Activated CD8-positive, alpha-beta memory T cell treated with anti-CD3 and anti-CD28 coated beads for 48 hours (primary cell): ENCODE measurements around the gene EID3.
"Not testable (repeated sequence)": the region's sequence is repeated elsewhere in the genome, so short reads cannot be mapped to it uniquely, and the experiment has no call there.

ENCODE experiments used
- DNase-seq, 3 experiments: peaks; one replicate each; pipeline ENCODE4 v3.0.0-alpha.2; 2020; ENCODE audit warnings: low read depth in 2 of 3, low spot score in 2 of 3

Gene EID3

DNA sequence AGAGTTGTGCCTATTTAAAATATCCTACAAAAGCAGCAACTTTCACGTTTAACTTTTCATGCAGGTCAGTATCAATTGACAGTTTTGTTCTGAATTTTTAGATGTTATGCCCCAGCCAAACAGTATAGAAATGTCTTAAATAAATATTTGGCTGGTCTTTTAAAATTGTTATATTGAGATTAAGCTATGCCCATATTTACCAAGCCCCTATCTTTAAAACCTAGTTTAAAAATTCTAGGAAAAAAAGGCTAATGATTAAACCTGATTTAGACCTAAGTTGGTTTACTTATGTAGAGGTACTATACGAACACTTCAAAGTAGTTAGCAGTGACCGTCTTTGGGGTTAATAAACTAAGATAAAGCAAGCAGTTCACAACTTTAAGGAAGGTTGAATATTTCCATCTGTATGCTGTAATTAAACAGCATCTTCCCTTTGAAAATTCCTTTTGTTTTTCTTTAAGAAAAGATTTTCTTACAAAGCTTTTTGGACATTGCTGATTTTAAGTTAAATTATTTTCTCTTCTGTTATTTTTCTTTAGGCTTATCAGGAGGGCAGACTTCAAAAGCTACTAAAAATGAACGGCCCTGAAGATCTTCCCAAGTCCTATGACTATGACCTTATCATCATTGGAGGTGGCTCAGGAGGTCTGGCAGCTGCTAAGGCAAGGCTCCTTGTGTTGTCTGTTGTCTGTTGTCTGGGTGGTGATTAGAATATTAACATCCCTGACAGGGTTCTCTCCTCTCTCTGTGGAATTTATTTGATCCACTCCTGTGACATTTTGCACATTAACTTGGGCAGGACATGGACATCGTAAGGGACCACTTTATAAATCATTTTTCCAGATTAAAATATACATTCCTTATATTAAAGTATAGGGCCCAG lies 7.5 kb downstream of the EID3 start:
- DNase-seq, result no peak

DNA sequence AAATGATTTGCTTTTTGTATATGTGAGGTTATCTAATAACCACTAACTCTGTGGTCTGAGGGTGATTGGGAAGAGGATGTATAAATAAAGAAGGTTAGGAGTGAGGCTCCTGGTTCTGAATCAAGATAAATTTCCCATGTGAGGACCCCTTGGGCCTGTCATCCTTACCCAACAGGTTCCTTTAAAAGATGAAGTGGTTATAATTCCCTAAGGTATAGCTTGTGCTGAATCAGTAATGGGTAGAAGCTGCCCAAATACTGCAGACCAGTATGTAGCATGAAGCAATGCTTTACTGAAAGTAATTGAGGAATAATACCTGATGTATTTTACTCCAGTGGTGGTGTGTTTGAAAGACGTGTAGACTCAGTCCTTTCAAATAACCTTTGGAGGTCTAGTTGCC lies 8.7 kb downstream of the EID3 start:
- no peak for DNase-seq

DNA sequence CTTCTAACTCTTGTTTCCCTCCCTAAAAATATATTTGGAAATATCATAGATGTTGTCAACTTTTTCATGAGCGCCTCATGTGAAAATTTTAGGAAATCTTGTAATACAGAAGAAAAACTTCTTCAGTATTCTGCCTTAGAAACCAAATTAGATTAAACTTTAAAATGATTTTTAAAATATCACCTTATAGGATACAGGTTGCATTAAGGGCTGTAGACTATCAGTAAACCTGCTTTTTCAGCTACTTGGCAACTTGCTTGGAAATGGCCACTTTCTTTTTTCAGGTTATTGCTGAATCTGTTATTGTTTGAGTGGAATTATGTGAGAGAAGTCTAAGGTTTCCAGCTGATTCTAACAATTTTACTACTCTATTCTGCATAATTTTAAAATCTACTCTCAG lies 9.1 kb downstream of the EID3 start:
- no peak for DNase-seq

DNA sequence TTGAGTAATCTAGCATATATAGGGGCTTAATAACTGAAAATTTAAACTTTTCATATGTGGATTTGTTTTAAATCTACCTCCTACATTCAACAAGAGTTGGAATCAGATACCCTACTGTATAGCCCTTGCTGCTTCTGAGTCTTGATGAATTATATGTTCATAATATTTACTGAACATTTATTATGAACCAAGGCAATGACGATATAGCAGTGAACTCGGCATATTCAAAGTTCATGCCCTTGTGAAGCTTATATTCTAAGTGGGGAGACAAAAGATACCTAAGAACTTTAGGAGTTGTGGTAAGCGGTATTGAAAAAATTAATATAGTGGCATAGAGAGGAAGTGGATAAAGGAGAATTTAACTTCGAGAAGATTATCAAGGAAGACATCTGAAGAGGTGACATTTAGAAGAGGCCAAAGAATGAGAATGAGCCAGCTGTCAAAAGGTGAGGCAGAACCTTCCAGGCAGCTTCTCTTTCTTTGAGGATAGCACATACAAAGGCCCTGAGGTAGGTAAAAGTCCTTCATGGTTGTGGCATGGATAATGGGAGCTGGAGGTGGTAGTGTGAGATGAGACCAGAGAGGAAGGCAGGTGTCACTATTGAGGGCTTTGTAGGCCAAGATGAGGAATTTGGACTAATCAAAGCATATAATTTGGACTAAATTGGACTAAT lies 10.2 kb downstream of the EID3 start:
- no peak for DNase-seq

DNA sequence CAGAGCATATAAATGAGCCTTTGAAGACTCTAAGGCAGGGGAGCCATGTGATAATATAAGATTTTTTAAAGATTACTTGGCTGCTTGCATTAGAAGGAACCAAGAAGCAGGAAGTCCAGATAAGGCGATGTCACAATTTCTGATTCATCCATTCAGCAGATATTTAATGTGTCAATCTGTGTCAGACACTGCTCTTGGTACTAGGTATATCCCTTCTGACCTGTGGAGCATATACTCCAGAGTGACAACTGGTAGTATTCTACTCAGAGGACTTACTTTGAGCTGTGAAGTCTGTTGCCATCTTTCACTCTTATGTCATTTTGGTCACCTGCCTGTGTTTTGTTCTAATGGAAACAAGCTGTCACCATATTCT lies 10.7 kb downstream of the EID3 start:
- DNase-seq, result no peak

DNA sequence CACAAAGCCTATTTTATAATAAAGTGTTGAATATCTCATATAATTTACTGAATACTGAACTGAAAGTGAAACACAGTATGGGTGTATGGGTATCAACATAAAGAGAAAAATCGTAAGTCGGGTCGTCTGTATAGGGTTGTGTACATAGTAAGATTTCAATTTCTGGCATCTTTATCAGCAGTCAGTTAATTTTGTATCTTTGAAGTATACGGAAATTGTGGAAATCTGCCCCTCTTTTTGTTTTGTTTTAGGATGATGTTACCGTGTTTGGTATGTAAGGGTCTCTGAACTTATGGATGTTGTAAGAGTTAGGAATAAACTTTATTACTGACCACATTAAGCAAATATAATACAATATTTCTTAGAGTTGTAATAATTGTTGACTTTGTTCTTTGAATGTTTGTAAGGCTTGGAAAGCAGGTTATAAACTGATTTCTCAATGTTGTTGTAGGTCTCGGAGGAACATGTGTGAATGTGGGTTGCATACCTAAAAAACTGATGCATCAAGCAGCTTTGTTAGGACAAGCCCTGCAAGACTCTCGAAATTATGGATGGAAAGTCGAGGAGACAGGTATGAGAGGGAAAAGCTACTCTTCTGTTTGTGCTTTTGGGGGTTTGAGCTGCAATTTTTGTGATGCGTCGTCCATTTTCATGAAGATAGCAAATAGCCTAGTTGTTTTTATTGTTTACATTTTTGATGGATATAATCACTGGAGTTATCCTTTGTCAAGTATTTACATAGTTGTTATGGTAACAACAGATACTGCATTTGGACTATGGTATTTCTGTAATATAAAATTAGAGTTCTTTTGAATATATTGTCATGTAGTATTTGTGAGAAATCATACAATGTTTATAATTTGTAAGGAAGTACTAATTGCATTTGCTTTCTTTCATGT lies 12.0 kb downstream of the EID3 start:
- no peak for DNase-seq

DNA sequence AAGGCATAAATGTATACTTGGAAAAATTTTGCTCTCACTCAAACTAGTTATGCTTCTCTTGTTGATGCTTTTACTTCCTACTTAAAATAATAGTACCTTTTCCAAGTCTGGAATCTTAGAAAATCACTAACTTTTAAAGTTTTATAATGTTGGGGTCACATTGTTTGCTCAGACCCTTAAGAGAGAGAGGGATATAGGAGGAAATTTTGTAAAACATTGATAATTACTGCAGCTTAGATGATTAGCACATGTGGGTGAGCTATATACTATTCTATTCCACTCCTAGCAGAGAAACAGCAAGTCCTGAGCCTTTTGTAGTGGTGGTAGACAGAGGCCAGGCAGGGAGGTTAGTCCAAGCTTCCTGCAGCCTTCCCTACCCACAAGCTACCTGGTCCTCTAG lies 13.4 kb downstream of the EID3 start:
- no peak for DNase-seq

DNA sequence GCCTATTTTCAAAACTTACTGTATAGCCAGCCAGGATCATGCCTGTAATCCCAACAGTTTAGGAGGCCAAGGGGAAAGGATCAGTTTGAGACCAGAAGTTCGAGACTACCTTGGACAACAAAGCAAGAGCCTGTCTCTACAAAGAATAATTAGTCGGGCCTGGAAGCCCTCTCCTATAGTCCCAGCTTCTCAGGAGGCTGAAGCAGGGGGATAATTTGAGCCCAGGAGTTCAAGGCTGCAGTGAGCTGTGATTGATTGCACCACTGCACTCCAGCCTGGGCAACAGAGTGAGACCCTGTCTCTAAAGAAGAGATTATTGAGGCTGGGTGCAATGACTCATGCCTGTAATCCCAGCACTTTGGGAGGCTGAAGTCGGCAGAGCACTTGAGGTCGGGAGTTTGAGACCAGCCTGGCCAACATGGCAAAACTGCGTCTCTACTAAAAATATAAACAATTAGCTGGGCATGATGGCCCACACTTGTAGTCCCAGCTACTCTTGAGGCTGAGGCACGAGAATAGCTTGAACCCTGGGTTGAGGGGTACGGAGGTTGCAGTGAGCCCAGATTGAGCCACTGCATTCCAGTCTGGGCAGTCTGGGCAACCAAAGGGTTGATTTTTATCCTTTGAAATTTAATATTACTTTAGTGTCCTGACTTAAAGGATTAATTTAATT lies 14.1 kb downstream of the EID3 start:
- no peak for DNase-seq

DNA sequence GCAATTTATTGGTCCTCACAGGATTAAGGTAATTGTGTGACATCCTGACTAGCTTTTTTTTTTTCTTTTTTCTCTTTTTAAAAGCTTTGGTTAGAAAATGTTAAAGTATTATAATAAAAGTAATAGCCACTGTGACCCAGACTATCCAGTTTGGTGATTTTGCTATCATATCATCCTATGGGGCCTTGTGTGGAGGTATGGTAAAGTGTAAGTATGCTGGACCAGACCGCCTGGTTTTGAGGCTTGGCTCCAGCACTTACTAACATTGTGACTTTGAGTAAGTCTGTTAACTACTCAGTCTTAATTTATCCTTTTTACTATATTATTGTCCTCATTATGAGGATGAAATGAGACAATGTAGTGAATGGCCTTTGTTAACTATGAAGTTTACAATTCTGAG lies 15.5 kb downstream of the EID3 start:
- no peak for DNase-seq

DNA sequence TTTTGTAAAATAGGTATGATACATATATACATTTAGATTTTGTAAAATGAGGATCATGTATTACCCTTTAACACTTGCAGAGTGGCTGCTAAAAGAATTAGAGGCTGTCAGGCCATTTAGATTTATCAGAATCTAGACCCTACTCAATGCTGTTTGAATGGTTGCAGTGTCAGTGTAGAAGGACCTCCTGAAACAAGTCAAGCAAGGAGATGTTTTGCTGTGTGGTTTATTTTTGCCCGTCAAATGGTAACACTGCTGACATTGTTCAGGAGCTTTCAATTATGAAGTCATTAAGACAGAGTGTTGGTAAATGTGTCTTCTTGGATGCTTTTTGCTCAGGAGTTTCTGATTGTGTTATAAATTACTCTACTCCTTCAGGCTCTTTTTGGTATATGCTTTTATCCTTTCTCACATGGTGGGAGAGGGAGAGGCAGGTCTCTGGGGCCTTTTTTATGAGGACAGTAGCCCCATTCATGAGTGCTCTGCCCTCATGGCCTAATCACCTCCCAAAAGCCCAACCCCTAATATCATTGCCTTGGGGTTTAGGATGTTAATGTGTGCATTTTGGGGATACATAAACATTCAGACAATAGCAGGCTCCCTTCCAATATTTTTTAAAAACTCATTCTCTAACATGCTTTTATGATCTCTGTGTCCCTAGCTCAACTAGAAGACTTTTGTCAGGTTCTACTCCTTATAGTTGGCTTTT lies 16.5 kb downstream of the EID3 start:
- DNase-seq, result no peak

DNA sequence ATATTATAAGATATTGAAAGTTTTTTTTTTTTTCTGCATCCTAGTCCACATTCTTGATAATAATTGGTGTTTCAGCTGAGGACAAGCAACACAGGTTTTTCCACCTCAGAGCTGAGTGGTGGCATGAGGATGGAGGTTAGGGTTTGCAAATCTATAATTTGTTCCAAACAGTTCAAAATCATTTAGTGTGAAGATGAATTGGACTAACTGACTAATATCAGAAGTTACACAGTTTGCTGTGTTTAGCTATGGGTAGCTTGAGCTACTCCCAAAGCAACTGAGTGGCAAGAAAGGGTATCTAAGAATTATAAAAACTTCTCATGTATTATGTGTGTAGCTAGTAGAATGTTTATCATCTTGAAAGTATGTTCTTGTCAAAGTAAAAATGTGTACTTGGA lies 17.1 kb downstream of the EID3 start:
- no peak for DNase-seq

DNA sequence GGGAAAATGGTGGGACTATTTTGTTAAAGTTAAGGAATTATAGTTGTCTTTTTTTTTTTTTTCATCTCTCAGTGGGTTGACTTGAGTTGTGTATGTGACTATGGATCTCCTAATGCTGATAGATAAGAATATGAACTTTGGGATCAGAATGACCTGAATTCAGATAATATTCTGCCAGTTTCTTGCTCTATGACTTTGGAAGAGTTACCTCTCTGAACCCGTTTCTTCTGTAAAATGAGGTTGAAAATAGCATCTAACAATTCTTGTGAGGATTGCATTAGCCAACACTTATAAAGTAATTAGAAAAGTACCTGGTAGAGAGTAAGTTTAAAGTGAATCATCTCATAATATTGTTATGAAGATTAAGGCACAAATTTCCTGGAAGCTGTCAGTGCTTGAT lies 18.4 kb downstream of the EID3 start:
- DNase-seq, result no peak

DNA sequence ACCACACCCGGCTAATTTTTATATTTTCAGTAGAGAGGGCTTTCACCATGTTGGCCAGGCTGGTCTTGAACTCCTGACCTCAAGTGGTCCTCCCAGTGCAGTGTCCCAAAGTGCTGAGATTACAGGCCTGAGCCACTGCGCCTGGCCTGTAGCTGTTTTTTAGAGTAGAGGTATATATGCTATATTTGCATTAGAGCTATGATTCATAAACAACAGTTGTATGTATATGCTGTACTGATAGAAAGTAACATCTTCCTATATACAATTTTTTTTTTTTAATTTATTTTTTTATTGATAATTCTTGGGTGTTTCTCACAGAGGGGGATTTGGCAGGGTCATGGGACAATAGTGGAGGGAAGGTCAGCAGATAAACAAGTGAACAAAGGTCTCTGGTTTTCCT lies 19.0 kb downstream of the EID3 start:
- not testable (repeated sequence) for DNase-seq

DNA sequence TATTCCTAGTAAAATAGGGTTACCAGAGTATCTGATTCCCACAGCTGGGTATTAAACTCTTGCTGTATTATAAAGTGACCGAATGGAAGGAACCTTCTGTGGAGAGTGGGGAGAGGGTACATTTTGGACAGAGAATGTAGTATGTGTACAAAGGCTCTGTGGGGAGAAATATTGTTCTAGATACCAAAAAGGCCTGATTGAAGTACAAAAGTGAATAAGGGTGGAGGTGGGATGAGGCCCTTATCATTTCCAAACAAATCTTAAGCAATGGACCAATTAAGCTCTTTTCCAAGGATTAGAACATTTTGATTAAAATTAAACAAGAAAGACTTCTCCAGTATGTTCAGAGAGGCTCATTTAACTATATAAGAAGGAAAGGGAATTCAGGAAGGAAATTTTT lies 20.4 kb downstream of the EID3 start:
- DNase-seq, result no peak

DNA sequence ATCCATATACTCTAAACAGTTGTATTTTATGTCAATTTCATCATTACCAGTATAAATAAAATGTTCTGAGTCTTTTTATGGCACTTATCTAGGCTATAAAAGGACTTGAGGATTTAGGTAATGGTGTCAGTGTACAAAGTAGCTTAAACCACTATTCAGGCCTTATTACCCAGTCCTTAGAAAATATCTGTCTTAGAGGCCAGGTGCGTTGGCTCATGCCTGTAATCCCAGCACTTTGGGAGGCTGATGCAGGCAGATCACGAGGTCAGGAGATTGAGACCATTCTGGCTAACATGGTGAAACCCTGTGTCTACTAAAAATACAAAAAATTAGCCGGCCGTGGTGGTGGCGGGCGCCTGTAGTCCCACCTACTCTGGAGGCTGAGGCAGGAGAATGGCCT lies 24.7 kb downstream of the EID3 start:
- DNase-seq, result not testable (repeated sequence)

DNA sequence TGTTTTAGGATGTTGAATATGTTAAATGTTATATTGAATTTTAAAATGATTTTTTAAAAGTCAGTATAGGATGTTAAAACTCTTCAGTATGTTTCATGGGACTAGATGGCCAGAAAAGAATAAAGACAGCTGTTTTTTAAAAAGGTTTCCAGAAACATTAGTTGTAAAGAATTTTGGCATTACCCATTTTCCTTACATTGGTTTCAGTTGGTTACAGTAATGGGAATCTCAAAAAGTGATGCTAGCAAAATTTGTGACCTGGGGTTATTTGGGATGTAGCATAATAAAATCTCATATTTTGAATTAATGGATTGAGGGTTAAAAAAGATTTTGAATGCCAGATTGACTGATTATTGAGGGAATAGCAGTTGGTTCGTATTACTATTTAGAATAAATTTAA lies 25.3 kb downstream of the EID3 start:
- DNase-seq, result no peak

DNA sequence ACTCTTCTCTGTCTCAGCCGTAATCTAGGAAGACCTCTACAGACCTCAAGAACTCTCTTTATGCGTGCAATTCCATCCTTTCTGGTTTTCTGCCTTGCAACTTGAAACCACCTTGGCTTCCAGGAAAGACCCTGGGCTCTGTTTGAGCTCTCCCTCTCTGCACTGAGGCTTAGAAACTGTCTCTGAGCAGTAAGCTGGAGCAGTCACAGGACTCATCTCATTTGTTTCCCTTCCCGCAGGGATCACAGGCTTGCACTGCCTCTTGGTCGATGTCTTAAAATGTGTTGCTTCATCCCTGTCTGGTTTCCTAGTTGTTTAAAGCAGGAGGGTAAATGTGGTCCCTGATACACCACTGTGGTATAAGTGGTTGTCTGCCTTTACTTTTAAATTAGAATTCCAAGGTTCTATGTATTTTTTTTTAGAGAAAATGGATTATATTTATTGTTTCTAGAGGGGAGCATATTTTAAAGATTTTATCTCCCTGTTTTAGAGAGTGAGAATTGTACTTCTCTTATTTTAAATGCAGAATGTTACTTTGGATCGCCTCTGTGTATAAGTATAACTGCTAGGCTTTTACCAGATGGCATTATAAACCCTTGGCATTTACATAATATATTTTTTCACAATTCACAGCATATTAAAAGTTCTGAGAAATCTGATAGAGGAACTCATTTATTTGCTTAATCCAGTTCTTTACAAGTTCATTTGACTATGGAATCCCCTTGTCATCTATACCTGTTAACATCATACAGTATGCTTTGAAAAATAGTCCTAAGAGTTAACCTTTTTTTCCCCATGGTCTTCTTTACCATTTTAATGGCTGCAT lies 26.4 kb downstream of the EID3 start:
- DNase-seq, result no peak

DNA sequence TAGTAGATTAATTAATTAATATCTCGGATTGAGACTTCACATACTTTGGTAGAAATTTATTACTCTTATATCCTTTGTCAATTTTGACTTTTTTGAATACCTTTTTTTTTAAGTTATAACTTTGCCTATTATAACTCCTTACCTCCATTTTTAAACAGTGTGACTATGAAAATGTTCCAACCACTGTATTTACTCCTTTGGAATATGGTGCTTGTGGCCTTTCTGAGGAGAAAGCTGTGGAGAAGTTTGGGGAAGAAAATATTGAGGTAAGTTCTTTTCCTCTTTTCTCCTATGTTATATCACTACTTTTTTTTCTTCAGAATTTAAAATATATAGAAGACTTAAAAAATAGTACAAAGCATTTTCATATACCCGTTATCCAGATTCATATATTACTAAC lies 27.8 kb downstream of the EID3 start:
- no peak for DNase-seq

DNA sequence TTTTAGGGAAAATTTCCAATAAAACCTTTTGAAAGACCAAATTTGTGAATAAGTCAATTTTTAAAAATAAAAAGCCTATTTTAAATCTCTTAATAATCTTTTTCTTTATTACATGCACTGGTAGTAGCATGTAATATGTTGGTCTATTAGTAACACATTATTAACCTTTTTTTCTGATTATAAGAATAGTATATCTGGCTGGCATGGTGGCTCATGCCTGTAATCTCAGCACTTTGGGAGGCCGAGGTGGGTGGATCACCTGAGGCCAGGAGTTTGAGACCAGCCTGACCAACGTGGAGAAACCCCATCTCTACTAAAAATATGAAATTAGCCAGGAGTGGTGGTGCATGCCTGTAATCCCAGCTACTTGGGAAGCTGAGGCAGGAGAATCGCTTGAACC lies 28.7 kb downstream of the EID3 start:
- not testable (repeated sequence) for DNase-seq
